ENCODE results near the gene THADA.
A peak's percentile ranks its signal among the peaks of the same experiment; 100 is the strongest.

THADA gene

DNA sequence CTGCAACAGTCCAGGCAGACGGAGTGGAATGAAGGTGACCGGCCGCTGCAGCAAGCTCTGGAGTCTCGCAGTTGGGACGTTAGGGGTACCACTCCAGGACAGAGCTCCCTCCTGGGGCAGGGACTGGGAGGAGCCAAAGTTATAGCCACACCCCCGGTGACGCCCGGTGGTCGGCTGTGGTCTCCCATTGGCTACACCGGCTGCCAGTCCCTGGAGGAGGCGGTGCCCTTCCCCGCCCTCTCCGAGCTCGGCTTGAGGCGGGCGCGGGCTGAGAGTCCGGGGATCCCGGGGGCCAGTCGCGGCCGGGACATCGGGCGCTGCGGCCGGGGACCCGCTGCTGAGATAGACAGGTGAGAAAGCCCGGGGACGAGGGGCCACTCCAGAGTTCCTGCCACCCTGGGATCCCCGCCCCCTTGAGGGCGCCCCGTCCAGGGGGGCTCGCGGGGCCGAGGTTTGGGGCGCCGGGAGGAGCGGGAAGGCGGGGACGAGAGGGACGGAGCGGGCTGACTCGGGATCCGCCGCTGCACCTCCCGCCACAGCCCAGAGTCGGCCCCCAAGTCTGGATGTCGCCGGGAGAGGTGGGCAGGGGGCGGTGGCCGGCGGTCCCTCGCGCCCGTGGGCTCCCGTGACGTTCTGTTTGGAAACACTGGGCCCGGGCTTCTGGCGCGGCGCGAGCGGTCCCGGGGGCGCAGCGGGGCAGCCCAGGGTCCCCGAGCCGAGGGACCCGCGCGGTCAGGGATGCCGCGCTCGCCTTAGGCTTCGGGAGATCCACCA lies 41.4 kb upstream of the THADA start, which contains the start of gene PLEKHH2 (continued):
- TF ChIP-seq, protein P1, sequence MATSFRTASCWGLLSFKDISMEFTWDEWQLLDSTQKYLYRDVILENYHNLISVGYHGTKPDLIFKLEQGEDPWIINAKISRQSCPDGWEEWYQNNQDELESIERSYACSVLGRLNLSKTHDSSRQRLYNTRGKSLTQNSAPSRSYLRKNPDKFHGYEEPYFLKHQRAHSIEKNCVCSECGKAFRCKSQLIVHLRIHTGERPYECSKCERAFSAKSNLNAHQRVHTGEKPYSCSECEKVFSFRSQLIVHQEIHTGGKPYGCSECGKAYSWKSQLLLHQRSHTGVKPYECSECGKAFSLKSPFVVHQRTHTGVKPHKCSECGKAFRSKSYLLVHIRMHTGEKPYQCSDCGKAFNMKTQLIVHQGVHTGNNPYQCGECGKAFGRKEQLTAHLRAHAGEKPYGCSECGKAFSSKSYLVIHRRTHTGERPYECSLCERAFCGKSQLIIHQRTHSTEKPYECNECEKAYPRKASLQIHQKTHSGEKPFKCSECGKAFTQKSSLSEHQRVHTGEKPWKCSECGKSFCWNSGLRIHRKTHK (tag by site-specific recombination; IDR thresholded peaks at IDR 0.05), result no peak
- TF ChIP-seq PRDM1 (tag by site-specific recombination; IDR thresholded peaks at IDR 0.05) (no peak), ZBTB48 (tag by site-specific recombination; IDR thresholded peaks at IDR 0.05) (peak; percentile 65), ZNF169 (tag by site-specific recombination; IDR thresholded peaks at IDR 0.05) (no peak), ZNF324 (tag by site-specific recombination; IDR thresholded peaks at IDR 0.05) (no peak), ZNF600 (tag by site-specific recombination; IDR thresholded peaks at IDR 0.05) (peak; percentile 91), ZNF157 (tag by site-specific recombination; IDR thresholded peaks at IDR 0.05) (no peak), HOXC10 (CRISPR knock-in tag; IDR thresholded peaks at IDR 0.05) (no peak), ZNF707 (tag by site-specific recombination; IDR thresholded peaks at IDR 0.05) (no peak), ZNF747 (tag by site-specific recombination; IDR thresholded peaks at IDR 0.05) (no peak), ZNF664 (tag by site-specific recombination; IDR thresholded peaks at IDR 0.05) (no peak), ZNF654 (tag by site-specific recombination; IDR thresholded peaks at IDR 0.05; ENCODE audit: low read depth) (no peak), SETDB1 (IDR thresholded peaks at IDR 0.05; ENCODE audit: insufficient read length, low read length) (no peak), YY2 (tag by site-specific recombination; IDR thresholded peaks at IDR 0.05) (no peak), MYNN (tag by site-specific recombination; IDR thresholded peaks at IDR 0.05; ENCODE audit: borderline replicate concordance) (no peak), ZNF202 (tag by site-specific recombination; IDR thresholded peaks at IDR 0.05; ENCODE audit: borderline replicate concordance) (no peak), WT1 (tag by site-specific recombination; IDR thresholded peaks at IDR 0.05) (no peak), ZNF624 (tag by site-specific recombination; IDR thresholded peaks at IDR 0.05) (no peak), ZSCAN16 (tag by site-specific recombination; IDR thresholded peaks at IDR 0.05) (no peak), BCL11B (tag by site-specific recombination; IDR thresholded peaks at IDR 0.05; ENCODE audit: low read depth) (no peak), OVOL3 (tag by site-specific recombination; IDR thresholded peaks at IDR 0.05) (no peak), ZNF23 (tag by site-specific recombination; IDR thresholded peaks at IDR 0.05; ENCODE audit: borderline replicate concordance) (no peak), MEIS1 (CRISPR knock-in tag; IDR thresholded peaks at IDR 0.05; ENCODE audit: borderline replicate concordance) (no peak), ZNF138 (tag by site-specific recombination; IDR thresholded peaks at IDR 0.05; ENCODE audit: borderline replicate concordance) (no peak), ZEB2 (tag by site-specific recombination; IDR thresholded peaks at IDR 0.05) (peak; percentile 48; the same call in 1 of the 2 replicates), ZNF354C (tag by site-specific recombination; IDR thresholded peaks at IDR 0.05; ENCODE audit: borderline replicate concordance, low read depth) (no peak), ZNF132 (tag by site-specific recombination; IDR thresholded peaks at IDR 0.05; ENCODE audit: borderline replicate concordance) (no peak), ZNF549 (tag by site-specific recombination; IDR thresholded peaks at IDR 0.05) (no peak)
- TF ChIP-seq, protein P2, sequence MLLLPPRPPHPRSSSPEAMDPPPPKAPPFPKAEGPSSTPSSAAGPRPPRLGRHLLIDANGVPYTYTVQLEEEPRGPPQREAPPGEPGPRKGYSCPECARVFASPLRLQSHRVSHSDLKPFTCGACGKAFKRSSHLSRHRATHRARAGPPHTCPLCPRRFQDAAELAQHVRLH (tag by site-specific recombination; IDR thresholded peaks at IDR 0.05), result no peak
- TF ChIP-seq, protein P3, sequence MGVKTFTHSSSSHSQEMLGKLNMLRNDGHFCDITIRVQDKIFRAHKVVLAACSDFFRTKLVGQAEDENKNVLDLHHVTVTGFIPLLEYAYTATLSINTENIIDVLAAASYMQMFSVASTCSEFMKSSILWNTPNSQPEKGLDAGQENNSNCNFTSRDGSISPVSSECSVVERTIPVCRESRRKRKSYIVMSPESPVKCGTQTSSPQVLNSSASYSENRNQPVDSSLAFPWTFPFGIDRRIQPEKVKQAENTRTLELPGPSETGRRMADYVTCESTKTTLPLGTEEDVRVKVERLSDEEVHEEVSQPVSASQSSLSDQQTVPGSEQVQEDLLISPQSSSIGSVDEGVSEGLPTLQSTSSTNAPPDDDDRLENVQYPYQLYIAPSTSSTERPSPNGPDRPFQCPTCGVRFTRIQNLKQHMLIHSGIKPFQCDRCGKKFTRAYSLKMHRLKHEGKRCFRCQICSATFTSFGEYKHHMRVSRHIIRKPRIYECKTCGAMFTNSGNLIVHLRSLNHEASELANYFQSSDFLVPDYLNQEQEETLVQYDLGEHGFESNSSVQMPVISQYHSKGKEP (tag by site-specific recombination; IDR thresholded peaks at IDR 0.05), result no peak
- TF ChIP-seq, protein P4, sequence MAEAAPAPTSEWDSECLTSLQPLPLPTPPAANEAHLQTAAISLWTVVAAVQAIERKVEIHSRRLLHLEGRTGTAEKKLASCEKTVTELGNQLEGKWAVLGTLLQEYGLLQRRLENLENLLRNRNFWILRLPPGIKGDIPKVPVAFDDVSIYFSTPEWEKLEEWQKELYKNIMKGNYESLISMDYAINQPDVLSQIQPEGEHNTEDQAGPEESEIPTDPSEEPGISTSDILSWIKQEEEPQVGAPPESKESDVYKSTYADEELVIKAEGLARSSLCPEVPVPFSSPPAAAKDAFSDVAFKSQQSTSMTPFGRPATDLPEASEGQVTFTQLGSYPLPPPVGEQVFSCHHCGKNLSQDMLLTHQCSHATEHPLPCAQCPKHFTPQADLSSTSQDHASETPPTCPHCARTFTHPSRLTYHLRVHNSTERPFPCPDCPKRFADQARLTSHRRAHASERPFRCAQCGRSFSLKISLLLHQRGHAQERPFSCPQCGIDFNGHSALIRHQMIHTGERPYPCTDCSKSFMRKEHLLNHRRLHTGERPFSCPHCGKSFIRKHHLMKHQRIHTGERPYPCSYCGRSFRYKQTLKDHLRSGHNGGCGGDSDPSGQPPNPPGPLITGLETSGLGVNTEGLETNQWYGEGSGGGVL (tag by site-specific recombination; IDR thresholded peaks at IDR 0.05), result peak; percentile 22; the same call in 1 of the 2 replicates
- TF ChIP-seq, protein P5, sequence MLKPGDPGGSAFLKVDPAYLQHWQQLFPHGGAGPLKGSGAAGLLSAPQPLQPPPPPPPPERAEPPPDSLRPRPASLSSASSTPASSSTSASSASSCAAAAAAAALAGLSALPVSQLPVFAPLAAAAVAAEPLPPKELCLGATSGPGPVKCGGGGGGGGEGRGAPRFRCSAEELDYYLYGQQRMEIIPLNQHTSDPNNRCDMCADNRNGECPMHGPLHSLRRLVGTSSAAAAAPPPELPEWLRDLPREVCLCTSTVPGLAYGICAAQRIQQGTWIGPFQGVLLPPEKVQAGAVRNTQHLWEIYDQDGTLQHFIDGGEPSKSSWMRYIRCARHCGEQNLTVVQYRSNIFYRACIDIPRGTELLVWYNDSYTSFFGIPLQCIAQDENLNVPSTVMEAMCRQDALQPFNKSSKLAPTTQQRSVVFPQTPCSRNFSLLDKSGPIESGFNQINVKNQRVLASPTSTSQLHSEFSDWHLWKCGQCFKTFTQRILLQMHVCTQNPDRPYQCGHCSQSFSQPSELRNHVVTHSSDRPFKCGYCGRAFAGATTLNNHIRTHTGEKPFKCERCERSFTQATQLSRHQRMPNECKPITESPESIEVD (tag by site-specific recombination; IDR thresholded peaks at IDR 0.05), result no peak
- TF ChIP-seq, protein P6, sequence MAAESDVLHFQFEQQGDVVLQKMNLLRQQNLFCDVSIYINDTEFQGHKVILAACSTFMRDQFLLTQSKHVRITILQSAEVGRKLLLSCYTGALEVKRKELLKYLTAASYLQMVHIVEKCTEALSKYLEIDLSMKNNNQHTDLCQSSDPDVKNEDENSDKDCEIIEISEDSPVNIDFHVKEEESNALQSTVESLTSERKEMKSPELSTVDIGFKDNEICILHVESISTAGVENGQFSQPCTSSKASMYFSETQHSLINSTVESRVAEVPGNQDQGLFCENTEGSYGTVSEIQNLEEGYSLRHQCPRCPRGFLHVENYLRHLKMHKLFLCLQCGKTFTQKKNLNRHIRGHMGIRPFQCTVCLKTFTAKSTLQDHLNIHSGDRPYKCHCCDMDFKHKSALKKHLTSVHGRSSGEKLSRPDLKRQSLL (tag by site-specific recombination; IDR thresholded peaks at IDR 0.05), result no peak

Measured in HEK293 (cell line).